ENCODE results near the gene CATSPER1.

CATSPER1 gene

GRCh38 chr11:65987336-65987735, 38.9 kb downstream of the CATSPER1 start:
- no peak overlapping the region for H4K91ac ChIP-seq (ENCODE audit: low read depth, low read length, poor library complexity)
- peak overlapping the region; percentile 1 for H2AK5ac ChIP-seq (ENCODE audit: low read depth, low read length)
- no peak overlapping the region for H3K18ac ChIP-seq (ENCODE audit: low read length)
- no peaks in the 10 kb centered on the region for H3K27me3 ChIP-seq (ENCODE audit: control insufficient read depth in 3 of 3, insufficient read depth in 3 of 3, low read depth in 1 of 3, low read length in 3 of 3)
- H3K4me1 ChIP-seq (ENCODE audit: control insufficient read depth in 2 of 2, insufficient read depth in 1 of 2, low read depth in 1 of 2, low read length in 2 of 2): no peaks in the 10 kb centered on the region
- no peak overlapping the region for H3K14ac ChIP-seq (ENCODE audit: low read length)
- no peak for DNase-seq (ENCODE audit: low spot score)
- H3K4ac ChIP-seq (ENCODE audit: low read length): no peak overlapping the region
- no peak overlapping the region for H3K4me2 ChIP-seq (ENCODE audit: insufficient read depth, low read length, poor library complexity, severe bottlenecking)
- H2BK120ac ChIP-seq (ENCODE audit: low read depth, low read length): no peak overlapping the region
- H3K27ac ChIP-seq (replicated peaks; ENCODE audit: low read length): no peak overlapping the region
- no peak overlapping the region for H2AFZ ChIP-seq (ENCODE audit: low read length)
- peaks cover 1 to 11% of the 10 kb centered on the region in 2 donors for H3K36me3 ChIP-seq (replicated peaks in 1 of 2; ENCODE audit: control insufficient read depth in 2 of 2, insufficient read depth in 2 of 2, low read length in 2 of 2)
- H3K4me3 ChIP-seq (ENCODE audit: low read length in 2 of 2): no peak overlapping the region
- peak overlapping the region; percentile 71 for H2BK15ac ChIP-seq (ENCODE audit: low read length)
- peak overlapping the region; percentile 2 for H3K9ac ChIP-seq (ENCODE audit: low read depth, low read length, poor library complexity)
- H2BK12ac ChIP-seq (ENCODE audit: low read length): no peak overlapping the region
- H4K8ac ChIP-seq (ENCODE audit: low read depth, low read length): no peak overlapping the region
- WGBS, 2 donors (ENCODE audit: extremely low coverage in 2 of 2, insufficient read length in 2 of 2, insufficient replicate concordance in 1 of 2): no CpG with 5 or more reads among the region's 9 CpGs
- H3K79me1 ChIP-seq (ENCODE audit: low read depth, low read length): no peaks in the 10 kb centered on the region
- H3K9me3 ChIP-seq (replicated peaks in 1 of 2; ENCODE audit: control insufficient read depth in 2 of 2, insufficient read depth in 1 of 2, low read depth in 1 of 2, low read length in 2 of 2): no peaks in the 10 kb centered on the region
- peak overlapping the region; percentile 25 for H3K23ac ChIP-seq (ENCODE audit: low read depth, low read length, poor library complexity)
- no peak overlapping the region for H2BK5ac ChIP-seq (ENCODE audit: low read length)

GRCh38 chr11:65983589-65983987, 42.7 kb downstream of the CATSPER1 start:
- DNase-seq (ENCODE audit: low spot score): no peak
- no peak overlapping the region for H3K18ac ChIP-seq (ENCODE audit: low read length)
- no peaks in the 10 kb centered on the region for H3K4me1 ChIP-seq (ENCODE audit: control insufficient read depth in 2 of 2, insufficient read depth in 1 of 2, low read depth in 1 of 2, low read length in 2 of 2)
- H3K36me3 ChIP-seq (replicated peaks in 1 of 2; ENCODE audit: control insufficient read depth in 2 of 2, insufficient read depth in 2 of 2, low read length in 2 of 2): peaks cover 6 to 17% of the 10 kb centered on the region in 2 donors
- H2BK120ac ChIP-seq (ENCODE audit: low read depth, low read length): no peak overlapping the region
- peak overlapping the region; percentile 1 for H3K23ac ChIP-seq (ENCODE audit: low read depth, low read length, poor library complexity)
- H2BK12ac ChIP-seq (ENCODE audit: low read length): no peak overlapping the region
- H2AFZ ChIP-seq (ENCODE audit: low read length): no peak overlapping the region
- H2BK15ac ChIP-seq (ENCODE audit: low read length): no peak overlapping the region
- no peak overlapping the region for H4K91ac ChIP-seq (ENCODE audit: low read depth, low read length, poor library complexity)
- no peak overlapping the region for H2AK5ac ChIP-seq (ENCODE audit: low read depth, low read length)
- WGBS, 2 donors (ENCODE audit: extremely low coverage in 2 of 2, insufficient read length in 2 of 2, insufficient replicate concordance in 1 of 2): no CpG with 5 or more reads among the region's 5 CpGs
- no peak overlapping the region for H3K4me2 ChIP-seq (ENCODE audit: insufficient read depth, low read length, poor library complexity, severe bottlenecking)
- H3K9me3 ChIP-seq (replicated peaks in 1 of 2; ENCODE audit: control insufficient read depth in 2 of 2, insufficient read depth in 1 of 2, low read depth in 1 of 2, low read length in 2 of 2): no peaks in the 10 kb centered on the region
- no peak overlapping the region for H3K4ac ChIP-seq (ENCODE audit: low read length)
- H4K8ac ChIP-seq (ENCODE audit: low read depth, low read length): no peak overlapping the region
- no peaks in the 10 kb centered on the region for H3K27me3 ChIP-seq (ENCODE audit: control insufficient read depth in 3 of 3, insufficient read depth in 3 of 3, low read depth in 1 of 3, low read length in 3 of 3)
- H3K9ac ChIP-seq (ENCODE audit: low read depth, low read length, poor library complexity): peak overlapping the region; percentile 27
- no peak overlapping the region for H3K14ac ChIP-seq (ENCODE audit: low read length)
- H2BK5ac ChIP-seq (ENCODE audit: low read length): no peak overlapping the region
- no peak overlapping the region for H3K4me3 ChIP-seq (ENCODE audit: low read length in 2 of 2)
- no peaks in the 10 kb centered on the region for H3K79me1 ChIP-seq (ENCODE audit: low read depth, low read length)
- no peak overlapping the region for H3K27ac ChIP-seq (replicated peaks; ENCODE audit: low read length)

GRCh38 chr11:65982824-65983588, 43.3 kb downstream of the CATSPER1 start:
- WGBS, 2 donors (ENCODE audit: extremely low coverage in 2 of 2, insufficient read length in 2 of 2, insufficient replicate concordance in 1 of 2): no CpG with 5 or more reads among the region's 22 CpGs
- Histone ChIP-seq H3K4me1 (ENCODE audit: control insufficient read depth in 2 of 2, insufficient read depth in 1 of 2, low read depth in 1 of 2, low read length in 2 of 2) (no peaks in the 10 kb centered on the region), H3K79me1 (ENCODE audit: low read depth, low read length) (no peaks in the 10 kb centered on the region), H3K27me3 (ENCODE audit: control insufficient read depth in 3 of 3, insufficient read depth in 3 of 3, low read depth in 1 of 3, low read length in 3 of 3) (no peaks in the 10 kb centered on the region), H3K23ac (ENCODE audit: low read depth, low read length, poor library complexity) (no peak overlapping the region), H2BK120ac (ENCODE audit: low read depth, low read length) (no peak overlapping the region), H2BK15ac (ENCODE audit: low read length) (no peak overlapping the region), H3K4me3 (ENCODE audit: low read length in 2 of 2) (no peak overlapping the region), H4K91ac (ENCODE audit: low read depth, low read length, poor library complexity) (no peak overlapping the region), H3K9me3 (replicated peaks in 1 of 2; ENCODE audit: control insufficient read depth in 2 of 2, insufficient read depth in 1 of 2, low read depth in 1 of 2, low read length in 2 of 2) (no peaks in the 10 kb centered on the region), H3K36me3 (replicated peaks in 1 of 2; ENCODE audit: control insufficient read depth in 2 of 2, insufficient read depth in 2 of 2, low read length in 2 of 2) (peaks cover 7 to 23% of the 10 kb centered on the region in 2 donors), H2BK5ac (ENCODE audit: low read length) (no peak overlapping the region), H2AK5ac (ENCODE audit: low read depth, low read length) (no peak overlapping the region), H3K18ac (ENCODE audit: low read length) (no peak overlapping the region), H2BK12ac (ENCODE audit: low read length) (no peak overlapping the region), H3K4ac (ENCODE audit: low read length) (no peak overlapping the region), H3K9ac (ENCODE audit: low read depth, low read length, poor library complexity) (peak overlapping the region; percentile 27), H4K8ac (ENCODE audit: low read depth, low read length) (no peak overlapping the region), H3K14ac (ENCODE audit: low read length) (no peak overlapping the region), H3K27ac (replicated peaks; ENCODE audit: low read length) (no peak overlapping the region), H3K4me2 (ENCODE audit: insufficient read depth, low read length, poor library complexity, severe bottlenecking) (no peak overlapping the region), H2AFZ (ENCODE audit: low read length) (no peak overlapping the region)
- DNase-seq (ENCODE audit: low spot score): no peak

GRCh38 chr11:65981972-65982823, 44.1 kb downstream of the CATSPER1 start:
- Histone ChIP-seq H3K27me3 (ENCODE audit: control insufficient read depth in 3 of 3, insufficient read depth in 3 of 3, low read depth in 1 of 3, low read length in 3 of 3) (no peaks in the 10 kb centered on the region), H2BK15ac (ENCODE audit: low read length) (no peak overlapping the region), H4K8ac (ENCODE audit: low read depth, low read length) (no peak overlapping the region), H2BK5ac (ENCODE audit: low read length) (no peak overlapping the region), H3K9me3 (replicated peaks in 1 of 2; ENCODE audit: control insufficient read depth in 2 of 2, insufficient read depth in 1 of 2, low read depth in 1 of 2, low read length in 2 of 2) (no peaks in the 10 kb centered on the region), H3K4me3 (ENCODE audit: low read length in 2 of 2) (no peak overlapping the region), H3K9ac (ENCODE audit: low read depth, low read length, poor library complexity) (peak overlapping the region; percentile 60), H3K23ac (ENCODE audit: low read depth, low read length, poor library complexity) (no peak overlapping the region), H2AK5ac (ENCODE audit: low read depth, low read length) (no peak overlapping the region), H3K79me1 (ENCODE audit: low read depth, low read length) (no peaks in the 10 kb centered on the region), H3K18ac (ENCODE audit: low read length) (no peak overlapping the region), H2BK12ac (ENCODE audit: low read length) (no peak overlapping the region), H2AFZ (ENCODE audit: low read length) (no peak overlapping the region), H3K4me2 (ENCODE audit: insufficient read depth, low read length, poor library complexity, severe bottlenecking) (no peak overlapping the region), H3K36me3 (replicated peaks in 1 of 2; ENCODE audit: control insufficient read depth in 2 of 2, insufficient read depth in 2 of 2, low read length in 2 of 2) (peaks cover 15 to 31% of the 10 kb centered on the region in 2 donors), H3K4ac (ENCODE audit: low read length) (peak overlapping the region; percentile 66), H2BK120ac (ENCODE audit: low read depth, low read length) (no peak overlapping the region), H4K91ac (ENCODE audit: low read depth, low read length, poor library complexity) (no peak overlapping the region), H3K4me1 (ENCODE audit: control insufficient read depth in 2 of 2, insufficient read depth in 1 of 2, low read depth in 1 of 2, low read length in 2 of 2) (no peaks in the 10 kb centered on the region), H3K14ac (ENCODE audit: low read length) (no peak overlapping the region), H3K27ac (replicated peaks; ENCODE audit: low read length) (no peak overlapping the region)
- DNase-seq (ENCODE audit: low spot score): no peak
- WGBS, 2 donors (ENCODE audit: extremely low coverage in 2 of 2, insufficient read length in 2 of 2, insufficient replicate concordance in 1 of 2): no CpG with 5 or more reads among the region's 16 CpGs
